Measurements from ENCODE around the gene GALNT10. TPM values are rescaled to one million over a fixed set of nuclear protein-coding genes. Genes with fewer than 3 reads are reported as not detected.

The GALNT10 gene
- total and polyA plus RNA-seq, 2 of the 4 experiments (the other 2 are of a cell fraction), result 46.2 to 67.0 TPM

DNA sequence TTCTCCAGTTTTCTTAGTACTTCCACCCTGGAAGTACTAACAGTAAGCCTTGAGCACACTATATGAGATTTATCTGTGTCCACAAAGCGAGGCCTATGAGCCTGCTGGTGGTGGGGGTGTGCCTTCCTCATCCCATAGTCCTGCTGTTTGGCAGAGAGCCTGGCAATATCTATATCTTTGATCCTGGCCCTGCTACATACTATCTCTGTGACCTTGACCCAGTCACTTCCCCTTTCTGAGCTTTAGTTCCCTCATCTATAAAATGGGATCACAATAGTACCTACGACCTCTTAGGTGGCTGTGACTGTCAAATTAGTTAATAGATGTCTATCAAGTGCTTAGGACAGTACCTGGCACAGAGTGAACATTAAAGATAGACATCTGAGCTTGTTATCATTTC, 140.7 kb downstream of the GALNT10 start:
- peaks cover 10 to 25% of the 10 kb centered on the region in 2 experiments; a peak in 3 of 4 replicates for H3K79me1 ChIP-seq (ENCODE audit: low read depth in 1 of 2, low read length in 2 of 2)
- H2AK5ac ChIP-seq (ENCODE audit: low read depth, low read length), result no peak overlapping the region
- H3K9me3 ChIP-seq (ENCODE audit: control insufficient read depth, insufficient read depth, low read length), result no peaks in the 10 kb centered on the region
- dilution Hi-C loops (cut with HindIII; ENCODE audit: low sequenced_read_pairs, unreplicated experiment) (no loop called here), intact Hi-C loops (cut with micrococcal nuclease) (no loop called here), in situ Hi-C loops (cut with MboI; ENCODE audit: low sequenced_read_pairs) (no loop called here)
- H3K4me3 ChIP-seq (ENCODE audit: insufficient read depth, low read depth, low read length), result no peak overlapping the region
- H3K36me3 ChIP-seq (ENCODE audit: control insufficient read depth, insufficient read depth, low read length), result peaks cover 14% of the 10 kb centered on the region
- no peak overlapping the region for H2AK9ac ChIP-seq (replicated peaks; ENCODE audit: low read depth, low read length, poor library complexity)
- DNase-seq (no peak), ATAC-seq (ENCODE audit: low read depth) (no peak)
- no CpG with 5 or more reads among the region's 2 CpGs for WGBS, 2 experiments (ENCODE audit: extremely low coverage in 2 of 2, insufficient read length in 1 of 2)
- H3K56ac ChIP-seq (ENCODE audit: extremely low read depth, insufficient read depth, low read length), result no peak overlapping the region
- TF ChIP-seq FOS (IDR thresholded peaks at IDR 0.05; ENCODE audit: low read depth, low read length) (no peak), RAD21 (IDR thresholded peaks at IDR 0.05; ENCODE audit: low read length) (no peak)
- TF ChIP-seq, protein P1, sequence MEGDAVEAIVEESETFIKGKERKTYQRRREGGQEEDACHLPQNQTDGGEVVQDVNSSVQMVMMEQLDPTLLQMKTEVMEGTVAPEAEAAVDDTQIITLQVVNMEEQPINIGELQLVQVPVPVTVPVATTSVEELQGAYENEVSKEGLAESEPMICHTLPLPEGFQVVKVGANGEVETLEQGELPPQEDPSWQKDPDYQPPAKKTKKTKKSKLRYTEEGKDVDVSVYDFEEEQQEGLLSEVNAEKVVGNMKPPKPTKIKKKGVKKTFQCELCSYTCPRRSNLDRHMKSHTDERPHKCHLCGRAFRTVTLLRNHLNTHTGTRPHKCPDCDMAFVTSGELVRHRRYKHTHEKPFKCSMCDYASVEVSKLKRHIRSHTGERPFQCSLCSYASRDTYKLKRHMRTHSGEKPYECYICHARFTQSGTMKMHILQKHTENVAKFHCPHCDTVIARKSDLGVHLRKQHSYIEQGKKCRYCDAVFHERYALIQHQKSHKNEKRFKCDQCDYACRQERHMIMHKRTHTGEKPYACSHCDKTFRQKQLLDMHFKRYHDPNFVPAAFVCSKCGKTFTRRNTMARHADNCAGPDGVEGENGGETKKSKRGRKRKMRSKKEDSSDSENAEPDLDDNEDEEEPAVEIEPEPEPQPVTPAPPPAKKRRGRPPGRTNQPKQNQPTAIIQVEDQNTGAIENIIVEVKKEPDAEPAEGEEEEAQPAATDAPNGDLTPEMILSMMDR (conservative IDR thresholded peaks at IDR 0.05; ENCODE audit: low read depth, low read length), result no peak
- H4K8ac ChIP-seq (ENCODE audit: low read depth in 2 of 2, low read length in 2 of 2), result no peak overlapping the region
- H4K5ac ChIP-seq (ENCODE audit: low read depth, low read length), result no peak overlapping the region
- H2BK15ac ChIP-seq (ENCODE audit: low read depth, low read length), result no peak overlapping the region
- no peak overlapping the region for H3K27ac ChIP-seq (ENCODE audit: insufficient read depth, low read length)
- H3K27me3 ChIP-seq (ENCODE audit: control insufficient read depth, insufficient read depth, low read length), result no peaks in the 10 kb centered on the region
- H3K4me1 ChIP-seq (ENCODE audit: control insufficient read depth, insufficient read depth, low read length), result peaks cover 6% of the 10 kb centered on the region; the same call in 1 of the 2 replicates
- BruUV-seq (replicated peaks), result no TSS peak
- no peak overlapping the region for H3K9ac ChIP-seq (ENCODE audit: low read depth, low read length)
- POLR2A ChIA-PET (ENCODE audit: unreplicated experiment), result no interaction called here
- no peak overlapping the region for H3K4me2 ChIP-seq (ENCODE audit: low read depth, low read length)
- no peak overlapping the region for H3K23ac ChIP-seq (ENCODE audit: low read depth, low read length)
- H3K14ac ChIP-seq (replicated peaks; ENCODE audit: low read depth, low read length), result no peak overlapping the region
- no peak overlapping the region for H4K91ac ChIP-seq (ENCODE audit: insufficient read depth, low read depth, low read length)
- no peak overlapping the region for H2BK20ac ChIP-seq (ENCODE audit: low read depth, low read length)
- H4K20me1 ChIP-seq (ENCODE audit: insufficient read depth, low read length), result no peaks in the 10 kb centered on the region
- no peak overlapping the region for H2BK120ac ChIP-seq (ENCODE audit: low read depth, low read length)
- H2BK5ac ChIP-seq (ENCODE audit: low read depth, low read length, poor library complexity, severe bottlenecking), result no peak overlapping the region
- no peak overlapping the region for H2AFZ ChIP-seq (replicated peaks; ENCODE audit: low read length, poor library complexity)
- H3K4ac ChIP-seq (ENCODE audit: low read depth, low read length), result no peak overlapping the region
- CTCF ChIA-PET, result no interaction called here
- no peak overlapping the region for H3K18ac ChIP-seq (ENCODE audit: low read depth, low read length)
- peaks cover 17% of the 10 kb centered on the region for H3K9me1 ChIP-seq (ENCODE audit: insufficient read depth, low read length)

All from IMR-90 (cell line).